IPS-20b (cell line): ENCODE results near the gene WIPF2.
"Not testable (repeated sequence)": the region's sequence is repeated elsewhere in the genome, so short reads cannot be mapped to it uniquely, and the experiment has no call there.

Experiments
- H3K27ac ChIP-seq: one replicate; pipeline ENCODE4 v1.5.1; 2013; ENCODE audit warnings: low read length
- H3K27me3 ChIP-seq: 2 replicates; pipeline ENCODE4 v1.6.1; 2013; ENCODE audit warnings: mild to moderate bottlenecking, low read length, inconsistent platforms; ENCODE audit not compliant: insufficient read depth
- H3K36me3 ChIP-seq: 2 replicates; pipeline ENCODE4 v1.6.1; 2013; ENCODE audit warnings: low read depth, mild to moderate bottlenecking, inconsistent platforms, low read length, moderate library complexity; ENCODE audit not compliant: insufficient read depth
- H3K4me1 ChIP-seq: 2 replicates; pipeline ENCODE4 v1.6.1; 2013; ENCODE audit warnings: mild to moderate bottlenecking, control low read depth, inconsistent platforms, low read length, moderate library complexity; ENCODE audit not compliant: insufficient read depth
- H3K4me3 ChIP-seq: 2 replicates; pipeline ENCODE4 v1.5.1; 2013; ENCODE audit warnings: mild to moderate bottlenecking, low read length, inconsistent platforms
- H3K9ac ChIP-seq: 2 replicates; pipeline ENCODE4 v1.6.1; 2013; ENCODE audit warnings: low read depth, mild to moderate bottlenecking, inconsistent platforms, low read length, moderate library complexity
- H3K9me3 ChIP-seq: 2 replicates; pipeline ENCODE4 v1.6.1; 2013; ENCODE audit warnings: mild to moderate bottlenecking, low read depth, low read length, inconsistent platforms; ENCODE audit not compliant: insufficient read depth

WIPF2 gene

DNA sequence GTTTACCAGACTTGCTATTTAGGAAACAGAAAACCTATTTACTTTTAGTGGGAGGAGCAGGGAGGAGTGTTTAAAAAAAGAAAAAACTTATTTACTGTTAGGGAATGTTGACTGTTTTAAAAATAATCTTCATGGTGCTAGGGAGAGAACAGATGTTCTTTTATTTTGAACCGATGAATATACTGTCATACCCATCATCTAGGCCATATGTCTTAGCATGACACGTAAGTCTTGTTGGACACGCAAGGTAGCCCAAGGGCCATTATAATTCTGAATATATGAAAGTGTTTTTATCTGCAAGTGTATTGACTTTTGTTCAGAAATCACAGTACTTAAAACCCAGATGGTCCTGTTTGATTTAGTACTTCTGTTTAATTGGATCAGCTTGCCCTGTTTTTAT, 11.6 kb downstream of the WIPF2 start:
- H3K27ac ChIP-seq = no peak overlapping the region
- peaks cover 16% of the 10 kb centered on the region for H3K36me3 ChIP-seq

DNA sequence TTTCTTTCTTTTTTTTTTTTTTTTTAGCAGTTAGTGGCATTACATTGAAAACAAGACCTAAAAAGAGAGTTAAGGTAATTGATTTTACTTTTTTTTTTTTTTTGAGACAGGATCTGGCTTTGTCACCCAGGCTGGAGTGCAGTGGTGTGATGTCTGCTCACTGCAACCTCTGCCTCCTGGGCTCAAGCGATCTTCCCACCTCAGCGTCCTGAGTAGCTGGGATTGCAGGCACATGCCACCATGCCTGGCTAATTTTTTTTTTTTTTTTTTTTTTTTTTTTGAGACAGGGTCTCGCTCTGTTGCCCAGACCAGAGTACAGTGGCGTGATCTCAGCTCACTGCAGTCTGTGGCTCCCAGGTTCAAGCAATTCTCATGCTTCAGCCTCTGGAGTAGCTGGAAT, 12.8 kb downstream of the WIPF2 start:
- not testable (repeated sequence) for H3K9me3 ChIP-seq, H3K9ac ChIP-seq, H3K27ac ChIP-seq, H3K27me3 ChIP-seq, H3K4me3 ChIP-seq, H3K4me1 ChIP-seq
- H3K36me3 ChIP-seq = peaks cover 16% of the 10 kb centered on the region

More for the DNA sequence above, 11.6 kb downstream of the WIPF2 start:
- no peaks in the 10 kb centered on the region for H3K9me3 ChIP-seq
- no peak overlapping the region for H3K9ac ChIP-seq
- no peak overlapping the region for H3K4me3 ChIP-seq
- H3K27me3 ChIP-seq = no peaks in the 10 kb centered on the region
- H3K4me1 ChIP-seq = no peaks in the 10 kb centered on the region

DNA sequence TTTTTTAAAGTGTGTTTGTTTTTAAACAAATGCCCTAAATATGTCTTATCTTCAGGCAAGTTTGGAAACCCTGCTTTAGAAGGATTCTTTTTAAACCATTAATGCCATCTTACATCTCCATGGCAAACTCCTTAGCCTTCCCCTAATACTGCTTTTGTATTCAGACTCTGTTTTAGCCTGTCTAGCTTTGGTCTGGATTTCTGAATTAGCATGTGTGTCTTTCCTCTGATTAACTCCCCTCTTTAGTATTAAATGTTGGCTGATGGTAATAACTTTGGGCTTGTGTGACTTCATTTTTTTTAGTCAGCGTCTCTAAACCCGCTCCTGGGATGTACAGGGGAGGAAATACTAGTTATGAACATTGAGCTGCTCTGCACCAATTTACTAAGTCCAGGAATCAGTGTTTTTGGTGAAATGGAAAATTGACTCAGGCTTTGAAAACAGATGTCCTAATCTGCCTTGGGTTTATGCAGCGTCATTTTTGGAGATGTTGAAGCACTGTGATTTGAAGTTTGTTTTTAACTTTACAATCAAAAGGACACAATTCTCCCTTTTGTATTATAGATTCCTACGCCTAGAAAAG, 22.2 kb downstream of the WIPF2 start:
- Histone ChIP-seq H3K4me3 (no peak overlapping the region), H3K9ac (no peak overlapping the region), H3K9me3 (no peaks in the 10 kb centered on the region), H3K4me1 (no peaks in the 10 kb centered on the region), H3K36me3 (no peaks in the 10 kb centered on the region), H3K27ac (no peak overlapping the region), H3K27me3 (no peaks in the 10 kb centered on the region)

DNA sequence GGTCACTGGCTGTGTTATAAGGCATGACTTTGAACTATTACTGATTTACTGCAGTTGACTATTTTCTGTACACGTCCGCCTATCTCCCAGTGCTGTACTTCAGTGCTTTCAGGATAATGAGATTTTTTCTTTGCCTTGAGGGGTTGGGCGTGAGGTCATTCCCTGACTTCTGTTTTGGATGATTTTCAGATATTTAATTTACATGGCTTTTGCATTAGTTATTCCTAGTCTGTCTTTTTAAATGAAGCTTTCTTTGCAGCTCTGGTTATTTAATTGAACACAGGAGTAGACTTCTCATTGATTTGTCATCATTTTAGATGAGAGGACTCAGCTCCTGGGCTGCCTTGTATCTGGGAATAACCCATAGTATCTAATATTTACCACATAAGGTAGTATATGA, 23.7 kb downstream of the WIPF2 start:
- no peaks in the 10 kb centered on the region for H3K36me3 ChIP-seq

DNA sequence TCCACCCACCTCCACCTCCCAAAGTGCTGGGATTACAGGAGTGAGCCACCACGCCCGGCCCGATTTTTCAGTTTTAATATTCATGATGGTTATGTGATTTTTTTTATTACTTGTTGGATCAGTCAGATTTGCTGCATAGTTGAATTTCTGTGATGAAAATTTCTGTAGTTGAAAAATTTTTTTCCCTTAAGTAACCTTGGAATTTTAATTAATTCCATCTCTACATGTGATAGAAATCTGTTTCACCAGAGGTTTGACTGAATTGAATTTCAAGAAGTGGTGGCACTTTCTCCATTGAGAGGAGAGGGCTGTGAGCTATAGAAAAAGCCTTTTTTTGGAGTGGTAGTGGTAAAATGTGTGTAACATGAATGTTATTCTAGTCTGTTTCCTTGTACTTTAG, 24.7 kb downstream of the WIPF2 start:
- Histone ChIP-seq H3K27me3 (no peaks in the 10 kb centered on the region), H3K9ac (no peak overlapping the region), H3K9me3 (no peaks in the 10 kb centered on the region), H3K4me3 (no peak overlapping the region), H3K36me3 (no peaks in the 10 kb centered on the region), H3K27ac (no peak overlapping the region), H3K4me1 (no peaks in the 10 kb centered on the region)

More for the DNA sequence above, 23.7 kb downstream of the WIPF2 start:
- no peaks in the 10 kb centered on the region for H3K27me3 ChIP-seq
- H3K27ac ChIP-seq = no peak overlapping the region
- no peaks in the 10 kb centered on the region for H3K9me3 ChIP-seq
- H3K4me3 ChIP-seq = no peak overlapping the region
- H3K4me1 ChIP-seq = no peaks in the 10 kb centered on the region
- no peak overlapping the region for H3K9ac ChIP-seq

DNA sequence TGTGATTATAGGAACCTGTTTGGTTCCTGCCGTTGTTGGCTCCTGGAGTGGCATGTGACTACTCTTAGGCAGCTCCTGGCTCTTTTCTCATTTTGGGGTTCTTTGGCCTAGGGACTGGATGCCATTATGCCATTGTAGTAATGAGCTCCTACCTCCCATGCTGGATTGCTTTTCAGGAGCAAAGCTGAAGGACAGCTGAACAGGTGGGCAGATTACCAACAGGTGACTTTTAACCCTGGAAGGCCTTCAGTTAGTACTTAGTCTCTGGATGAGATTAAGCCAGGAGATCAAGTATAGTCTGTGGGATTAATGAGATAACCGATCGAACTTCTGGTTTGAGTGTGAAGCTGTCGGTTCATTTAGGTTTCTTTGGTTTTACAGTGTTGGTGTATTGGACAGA, 25.2 kb downstream of the WIPF2 start:
- Histone ChIP-seq H3K9me3 (no peaks in the 10 kb centered on the region), H3K4me3 (no peak overlapping the region), H3K36me3 (no peaks in the 10 kb centered on the region), H3K27me3 (no peaks in the 10 kb centered on the region), H3K4me1 (no peaks in the 10 kb centered on the region), H3K27ac (no peak overlapping the region), H3K9ac (no peak overlapping the region)

DNA sequence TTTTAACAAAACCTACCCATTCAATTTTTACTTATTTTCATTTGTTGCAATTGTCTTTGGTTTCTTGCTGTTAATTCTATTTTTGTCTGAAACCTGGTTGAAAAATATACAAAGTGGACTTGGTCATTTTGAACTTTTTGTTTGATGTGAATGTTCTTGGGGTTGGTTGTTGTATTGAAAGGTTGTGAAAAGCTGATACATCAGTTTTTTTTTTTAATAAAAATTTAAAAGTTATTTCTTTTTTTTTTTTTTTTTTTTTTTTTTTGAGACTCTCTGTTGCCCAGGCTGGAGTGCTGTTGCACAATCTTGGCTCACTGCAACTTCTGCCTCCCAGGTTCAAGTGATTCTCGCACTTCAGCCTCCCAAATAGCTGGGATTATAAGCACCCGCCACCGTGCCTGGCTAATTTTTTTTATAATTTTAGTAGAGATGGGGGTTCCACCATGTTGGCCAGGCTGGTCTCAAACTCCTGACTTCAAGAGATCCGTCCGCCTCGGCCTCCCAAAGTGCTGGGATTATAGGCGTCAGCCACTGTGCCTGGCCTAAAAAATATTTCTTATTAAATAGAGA, 28.9 kb downstream of the WIPF2 start:
- no peak overlapping the region for H3K9ac ChIP-seq
- H3K9me3 ChIP-seq = no peaks in the 10 kb centered on the region
- H3K27me3 ChIP-seq = no peaks in the 10 kb centered on the region
- no peaks in the 10 kb centered on the region for H3K36me3 ChIP-seq
- no peak overlapping the region for H3K27ac ChIP-seq
- H3K4me1 ChIP-seq = no peaks in the 10 kb centered on the region
- no peak overlapping the region for H3K4me3 ChIP-seq

DNA sequence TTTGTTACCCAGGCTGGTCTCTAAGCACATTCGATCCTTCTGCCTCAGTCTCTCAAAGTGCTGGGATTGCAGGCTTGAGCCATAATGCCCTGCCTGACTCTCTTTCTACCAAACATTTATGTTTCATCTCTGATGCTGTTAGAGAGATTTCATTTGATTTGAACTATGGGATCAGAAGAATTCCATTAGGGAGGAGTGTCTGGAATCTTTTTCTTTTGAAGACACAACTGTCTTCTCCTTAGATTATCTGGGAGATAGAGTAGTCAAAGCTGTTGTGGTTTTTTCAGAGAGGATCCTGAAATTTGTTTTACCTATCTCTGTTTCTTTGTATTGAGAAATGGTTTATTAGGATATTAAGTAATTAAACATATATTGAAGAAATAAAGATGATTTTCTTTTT, 29.4 kb downstream of the WIPF2 start:
- Histone ChIP-seq H3K36me3 (no peaks in the 10 kb centered on the region), H3K27me3 (no peaks in the 10 kb centered on the region), H3K4me3 (no peak overlapping the region), H3K9me3 (no peaks in the 10 kb centered on the region), H3K9ac (no peak overlapping the region), H3K4me1 (no peaks in the 10 kb centered on the region), H3K27ac (no peak overlapping the region)

DNA sequence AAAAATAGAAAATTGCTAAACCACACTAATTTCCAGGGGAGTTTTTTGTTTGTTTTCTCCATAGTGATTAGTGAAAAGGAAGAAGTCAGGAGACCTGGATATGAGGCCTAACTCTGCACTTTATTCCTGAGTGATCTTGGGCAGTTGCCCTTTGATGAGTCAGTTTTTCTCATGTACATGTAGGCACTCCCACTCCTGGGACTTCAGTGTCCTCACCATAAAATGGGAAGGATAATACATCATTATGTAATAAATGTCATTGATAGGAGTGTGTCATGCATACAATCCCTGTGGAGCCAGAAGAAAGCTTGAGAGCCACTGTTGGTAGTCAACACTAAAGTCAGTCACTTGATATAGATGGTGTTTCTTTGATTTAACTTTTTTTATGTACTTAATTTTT, 32.5 kb downstream of the WIPF2 start:
- H3K4me1 ChIP-seq = no peaks in the 10 kb centered on the region
- H3K36me3 ChIP-seq = peaks cover 7% of the 10 kb centered on the region; the same call in 1 of the 2 replicates
- H3K9ac ChIP-seq = no peak overlapping the region
- no peak overlapping the region for H3K4me3 ChIP-seq
- no peaks in the 10 kb centered on the region for H3K9me3 ChIP-seq
- no peak overlapping the region for H3K27ac ChIP-seq
- no peaks in the 10 kb centered on the region for H3K27me3 ChIP-seq

DNA sequence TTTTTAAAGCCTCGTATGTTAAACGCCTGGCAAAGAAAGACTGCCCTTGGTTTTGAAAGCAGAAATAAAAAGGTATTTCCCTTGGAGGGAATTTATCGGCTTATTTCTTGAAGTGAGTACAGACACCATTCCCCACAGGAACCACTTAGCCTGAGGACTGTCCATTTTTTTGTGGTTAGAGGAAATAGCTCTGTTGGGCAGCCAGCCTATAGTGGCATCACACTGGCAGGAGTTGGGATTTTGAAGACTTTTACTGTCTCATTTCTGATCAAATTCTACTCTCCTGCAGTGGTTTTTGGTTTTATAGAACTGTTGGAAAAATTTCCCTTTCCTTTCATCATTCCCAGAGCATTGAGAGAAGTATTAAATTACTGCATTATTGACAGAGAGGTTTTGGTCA, 34.5 kb downstream of the WIPF2 start:
- peaks cover 16% of the 10 kb centered on the region; the same call in 1 of the 2 replicates for H3K36me3 ChIP-seq
- no peaks in the 10 kb centered on the region for H3K9me3 ChIP-seq
- H3K4me3 ChIP-seq = no peak overlapping the region
- no peaks in the 10 kb centered on the region for H3K27me3 ChIP-seq
- H3K4me1 ChIP-seq = no peaks in the 10 kb centered on the region
- no peak overlapping the region for H3K9ac ChIP-seq
- H3K27ac ChIP-seq = no peak overlapping the region

DNA sequence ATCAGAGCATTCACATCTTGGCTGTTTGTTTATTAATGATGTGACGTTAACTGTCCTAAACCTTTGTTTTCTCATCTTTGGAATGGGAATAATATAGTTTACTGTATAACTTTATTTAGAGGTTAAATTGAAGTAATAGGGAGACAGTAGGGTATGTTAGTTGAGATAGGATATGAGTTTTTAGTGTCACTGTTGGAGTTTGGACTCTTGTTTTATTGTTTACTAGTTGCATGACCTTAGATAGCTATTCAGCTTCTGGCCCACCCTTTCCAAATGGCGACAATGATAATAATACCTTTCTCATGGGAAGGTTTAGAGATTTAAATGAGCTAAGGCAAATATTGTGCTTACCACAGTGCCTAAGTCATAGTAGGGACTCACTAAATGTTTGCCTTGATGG, 40.4 kb downstream of the WIPF2 start:
- no peaks in the 10 kb centered on the region for H3K4me1 ChIP-seq
- H3K27me3 ChIP-seq = no peaks in the 10 kb centered on the region
- no peak overlapping the region for H3K4me3 ChIP-seq
- H3K9me3 ChIP-seq = no peaks in the 10 kb centered on the region
- H3K36me3 ChIP-seq = peaks cover 54% of the 10 kb centered on the region
- no peak overlapping the region for H3K9ac ChIP-seq
- H3K27ac ChIP-seq = no peak overlapping the region

DNA sequence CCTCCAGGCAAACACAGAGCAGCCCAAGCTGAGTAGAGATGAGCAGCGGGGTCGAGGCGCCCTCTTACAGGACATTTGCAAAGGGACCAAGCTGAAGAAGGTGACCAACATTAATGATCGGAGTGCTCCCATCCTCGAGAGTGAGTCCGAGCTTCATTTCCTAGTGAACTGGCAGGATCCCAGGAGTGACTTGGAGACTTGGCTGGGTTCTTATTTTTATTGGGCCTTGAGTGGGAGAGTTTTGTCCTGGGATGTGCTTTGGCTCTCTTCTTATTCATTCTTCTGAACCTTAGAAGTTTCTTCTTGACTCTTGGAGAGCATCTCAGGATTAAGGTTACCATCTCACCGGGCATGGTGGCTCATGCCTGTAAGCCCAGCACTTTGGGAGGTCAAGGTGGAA, 41.4 kb downstream of the WIPF2 start:
- Histone ChIP-seq H3K4me1 (no peaks in the 10 kb centered on the region), H3K36me3 (peaks cover 64% of the 10 kb centered on the region), H3K4me3 (no peak overlapping the region), H3K27ac (no peak overlapping the region), H3K9me3 (no peaks in the 10 kb centered on the region), H3K27me3 (no peaks in the 10 kb centered on the region), H3K9ac (no peak overlapping the region)
